Fibroblast of pulmonary artery (primary cell): Measurements from ENCODE around the gene MRPL1.

Source experiments
- DNase-seq: peaks from one replicate; pipeline ENCODE4 v3.0.0-alpha.2; 2010; ENCODE audit warnings: low read depth
- H3K4me3 ChIP-seq: replicated peaks from 2 replicates; pipeline ENCODE4 v1.5.1; 2011; ENCODE audit warnings: low read depth, mild to moderate bottlenecking, control low read depth, low read length, moderate library complexity
- TF ChIP-seq, protein P1 (sequence below): IDR thresholded peaks from 2 replicates; pipeline ENCODE4 v1.5.1; 2011; ENCODE audit warnings: mild to moderate bottlenecking, control low read depth, low read length, inconsistent platforms; ENCODE audit errors: missing control alignments

Gene MRPL1

DNA sequence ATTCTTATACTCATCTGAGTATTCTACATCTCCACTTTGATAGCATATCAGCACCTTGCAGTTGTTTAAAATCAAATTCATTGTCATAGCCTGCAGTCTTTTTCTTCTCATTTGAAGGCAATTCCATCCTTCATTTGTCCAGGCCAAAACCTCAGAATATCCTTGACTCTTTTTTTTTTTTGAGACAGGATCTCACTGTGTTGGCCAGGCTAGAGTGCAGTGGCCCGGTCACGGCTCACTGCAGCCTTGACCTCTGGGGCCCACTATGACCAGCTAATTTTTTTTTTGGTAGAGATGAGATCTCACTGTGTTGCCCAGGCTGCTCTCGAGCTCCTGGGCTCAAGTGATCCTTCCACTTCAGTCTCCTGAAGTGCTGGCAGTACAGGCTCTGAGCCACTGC is 2.6 kb downstream of the MRPL1 start:
- TF ChIP-seq, protein P1, sequence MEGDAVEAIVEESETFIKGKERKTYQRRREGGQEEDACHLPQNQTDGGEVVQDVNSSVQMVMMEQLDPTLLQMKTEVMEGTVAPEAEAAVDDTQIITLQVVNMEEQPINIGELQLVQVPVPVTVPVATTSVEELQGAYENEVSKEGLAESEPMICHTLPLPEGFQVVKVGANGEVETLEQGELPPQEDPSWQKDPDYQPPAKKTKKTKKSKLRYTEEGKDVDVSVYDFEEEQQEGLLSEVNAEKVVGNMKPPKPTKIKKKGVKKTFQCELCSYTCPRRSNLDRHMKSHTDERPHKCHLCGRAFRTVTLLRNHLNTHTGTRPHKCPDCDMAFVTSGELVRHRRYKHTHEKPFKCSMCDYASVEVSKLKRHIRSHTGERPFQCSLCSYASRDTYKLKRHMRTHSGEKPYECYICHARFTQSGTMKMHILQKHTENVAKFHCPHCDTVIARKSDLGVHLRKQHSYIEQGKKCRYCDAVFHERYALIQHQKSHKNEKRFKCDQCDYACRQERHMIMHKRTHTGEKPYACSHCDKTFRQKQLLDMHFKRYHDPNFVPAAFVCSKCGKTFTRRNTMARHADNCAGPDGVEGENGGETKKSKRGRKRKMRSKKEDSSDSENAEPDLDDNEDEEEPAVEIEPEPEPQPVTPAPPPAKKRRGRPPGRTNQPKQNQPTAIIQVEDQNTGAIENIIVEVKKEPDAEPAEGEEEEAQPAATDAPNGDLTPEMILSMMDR = no peak
- H3K4me3 ChIP-seq = no peak overlapping the region

DNA sequence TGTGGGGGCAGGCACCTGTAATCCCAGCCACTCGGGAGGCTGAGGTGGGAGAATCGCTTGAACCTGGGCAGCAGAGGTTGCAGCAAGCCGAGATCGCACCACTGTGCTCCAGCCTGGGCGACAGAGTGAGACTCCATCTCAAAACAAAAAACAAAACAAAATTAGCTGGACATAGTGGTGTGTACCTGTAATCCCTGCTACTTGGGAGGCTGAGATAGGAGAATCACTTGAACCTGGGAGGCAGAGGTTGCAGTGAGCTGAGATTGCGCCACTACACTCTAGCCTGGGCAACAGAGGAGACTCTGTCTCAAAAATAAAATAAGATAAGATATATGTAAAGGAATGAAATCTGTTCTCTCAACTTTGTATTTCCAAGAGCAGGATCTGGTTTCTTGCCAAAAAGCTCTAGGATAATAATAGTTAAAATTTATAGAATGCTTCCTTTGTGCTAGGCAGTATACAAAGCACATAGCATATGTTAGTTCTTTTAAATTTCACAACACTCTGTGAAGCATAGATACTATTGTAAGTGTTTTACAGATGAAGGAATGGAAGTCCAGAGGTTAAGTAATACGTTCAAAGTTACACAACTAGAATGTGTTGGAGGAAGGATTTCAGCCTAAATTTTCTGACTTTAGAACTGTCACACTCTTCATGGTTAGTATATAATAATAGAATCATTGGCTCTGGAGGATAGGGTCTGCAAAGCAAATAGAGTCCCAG is 10.3 kb downstream of the MRPL1 start:
- H3K4me3 ChIP-seq = no peak overlapping the region
- TF ChIP-seq, protein P1 = no peak
- DNase-seq = peak; percentile 59

More for the DNA sequence above, 2.6 kb downstream of the MRPL1 start:
- no peak for DNase-seq

DNA sequence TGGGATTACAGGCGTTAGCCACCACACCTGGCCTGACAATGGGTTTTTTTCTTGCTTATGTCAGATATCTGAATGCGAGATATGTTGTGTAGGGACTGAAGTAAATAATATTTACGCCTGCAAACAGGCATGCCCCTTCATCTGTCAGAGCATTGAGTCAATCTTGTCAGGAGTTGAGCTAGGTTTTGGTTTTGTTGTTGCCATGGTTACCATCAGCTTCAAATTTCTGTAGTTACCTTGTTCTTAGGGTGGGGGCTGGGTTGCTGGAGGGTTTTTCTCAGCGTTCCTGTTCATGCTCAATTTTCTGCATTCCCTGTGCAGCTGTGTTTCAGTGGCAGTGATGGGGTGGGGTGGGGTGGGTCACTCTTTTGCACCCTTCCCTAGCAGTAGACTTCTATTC is 14.5 kb downstream of the MRPL1 start:
- H3K4me3 ChIP-seq = no peak overlapping the region
- TF ChIP-seq, protein P1 = no peak
- DNase-seq = no peak

DNA sequence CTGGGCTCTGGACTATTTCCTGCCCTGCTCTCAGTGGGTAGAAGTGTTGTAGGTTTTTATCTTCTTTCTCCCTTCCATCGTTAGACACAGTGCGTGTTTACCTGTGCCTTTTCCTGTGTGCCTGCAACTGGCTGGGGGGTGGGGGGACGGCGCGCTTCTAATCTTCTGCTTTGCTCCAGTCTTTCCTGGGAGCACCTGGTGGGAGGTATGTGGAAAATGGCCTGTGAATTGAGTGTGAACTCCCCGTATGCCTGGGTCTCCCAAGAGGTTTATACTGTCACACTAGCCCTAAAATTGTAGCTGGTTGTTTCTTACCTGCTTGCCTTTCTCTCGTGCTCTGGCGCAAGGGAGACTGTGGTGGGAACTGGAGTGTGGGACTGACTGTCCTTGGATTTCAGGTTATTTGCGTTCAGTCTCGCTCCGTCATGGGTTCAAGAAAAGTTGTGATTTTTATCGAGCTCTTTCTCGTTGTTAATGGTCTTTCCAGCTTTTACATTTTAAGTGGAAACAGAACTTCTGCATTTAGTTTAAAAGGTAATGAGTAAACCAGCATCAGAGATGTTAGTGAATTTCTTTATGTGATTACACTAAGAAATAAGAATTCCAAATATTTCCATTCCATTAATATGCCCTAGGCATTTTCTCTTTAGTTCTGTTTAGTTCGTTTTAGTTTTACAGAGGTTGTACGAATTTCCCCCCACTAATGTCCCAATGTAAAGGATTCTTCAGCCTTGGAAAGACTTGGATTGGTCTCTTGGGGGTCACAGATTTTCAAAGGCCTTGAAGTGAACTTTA is 15.3 kb downstream of the MRPL1 start:
- TF ChIP-seq, protein P1 = no peak
- no peak for DNase-seq
- H3K4me3 ChIP-seq = no peak overlapping the region

DNA sequence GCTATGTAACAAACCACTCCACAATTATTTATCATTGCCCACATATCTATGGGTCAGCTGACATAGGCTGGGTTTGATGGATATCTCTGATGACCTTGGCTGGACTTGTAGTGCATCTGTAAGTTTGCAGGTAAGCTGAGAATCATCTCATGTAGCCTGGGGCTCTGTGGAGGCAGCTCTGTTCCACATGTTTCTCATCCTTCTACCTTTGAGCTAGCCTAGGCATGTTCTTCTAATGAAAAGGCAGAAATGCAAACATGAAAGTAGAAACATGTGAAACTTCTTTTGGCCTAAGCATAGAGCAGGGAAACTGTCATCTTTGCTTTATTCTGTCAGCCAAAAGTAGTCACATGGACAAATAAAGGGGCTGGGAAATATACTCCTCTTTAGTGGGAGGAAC is 18.2 kb downstream of the MRPL1 start:
- H3K4me3 ChIP-seq = no peak overlapping the region
- TF ChIP-seq, protein P1 = no peak
- DNase-seq = no peak

DNA sequence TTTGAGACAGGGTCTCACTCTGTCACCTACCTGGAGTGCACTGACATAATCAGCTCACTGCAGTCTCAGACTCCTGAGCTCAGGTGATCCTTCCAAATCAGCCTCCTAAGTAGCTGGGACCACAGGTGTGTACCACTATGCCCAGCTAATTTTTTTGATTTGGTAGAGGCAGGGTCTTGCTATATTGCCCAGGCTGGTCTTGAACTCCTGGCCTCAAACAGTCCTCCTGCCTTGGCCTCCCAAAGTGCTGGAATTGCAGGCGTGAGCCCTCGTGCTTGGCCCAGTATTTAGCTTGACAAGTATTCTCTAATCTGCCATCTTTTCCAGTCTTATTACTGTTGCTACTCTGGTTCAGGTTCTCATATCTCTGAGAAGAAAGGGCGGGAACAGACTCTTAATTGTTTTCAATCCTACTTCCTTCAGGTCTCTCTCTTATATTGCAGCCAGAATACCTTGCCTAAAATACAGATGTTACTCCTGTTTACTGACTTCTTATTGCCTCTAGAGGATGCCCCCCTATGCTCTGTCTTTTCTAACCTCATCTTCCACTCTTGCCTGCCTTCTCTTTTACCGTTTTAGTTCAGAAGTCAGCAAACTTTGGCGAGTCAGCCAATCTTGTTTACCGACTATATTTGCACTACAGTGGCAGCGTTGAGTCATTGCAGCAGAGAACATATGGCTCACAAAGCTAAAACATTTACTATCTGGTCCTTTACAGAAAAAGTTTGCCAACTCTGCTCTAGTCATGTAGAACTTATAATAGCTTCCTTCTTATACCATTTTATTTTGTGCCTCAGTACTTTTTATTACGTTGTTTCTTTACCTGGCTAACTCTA is 19.0 kb downstream of the MRPL1 start:
- TF ChIP-seq, protein P1 = no peak
- no peak overlapping the region for H3K4me3 ChIP-seq
- peak; percentile 30 for DNase-seq
